Loucy (cell line): Measurements from ENCODE around the gene PCBP3.

Source experiments
- H2AFZ ChIP-seq: fragments of 200-600 bp; sonication (generic); 2 replicates; pipeline ENCODE4 v1.6.0; 2016; ENCODE audit warnings: antibody characterized with exemption, mild to moderate bottlenecking, low read length, moderate library complexity
- H3F3A ChIP-seq: fragments of 200-600 bp; 2 replicates; pipeline ENCODE4 v1.6.0; 2016; ENCODE audit warnings: antibody characterized with exemption, low read depth, mild to moderate bottlenecking
- H3K27me3 ChIP-seq: fragments of 200-600 bp; sonication (generic); 2 replicates; pipeline ENCODE4 v1.6.1; 2014; ENCODE audit warnings: low read length, mild to moderate bottlenecking; ENCODE audit not compliant: insufficient read depth, poor library complexity, severe bottlenecking
- H3K36me3 ChIP-seq: fragments of 200-600 bp; sonication (generic); 2 replicates; pipeline ENCODE4 v1.6.1; 2016; ENCODE audit warnings: low read length; ENCODE audit not compliant: insufficient read depth
- H3K4me1 ChIP-seq: fragments of 200-600 bp; sonication (generic); 2 replicates; pipeline ENCODE4 v1.5.1; 2014; ENCODE audit warnings: low read length, mild to moderate bottlenecking; ENCODE audit not compliant: insufficient read depth, poor library complexity, severe bottlenecking
- H3K4me2 ChIP-seq: fragments of 200-600 bp; sonication (generic); 2 replicates; pipeline ENCODE4 v1.6.0; 2014; ENCODE audit warnings: antibody characterized with exemption, low read length, low read depth, mild to moderate bottlenecking; ENCODE audit not compliant: poor library complexity, severe bottlenecking
- H3K4me3 ChIP-seq: fragments of 200-600 bp; sonication (generic); 2 replicates; pipeline ENCODE4 v1.5.1; 2014; ENCODE audit warnings: low read length, mild to moderate bottlenecking, mixed read lengths; ENCODE audit not compliant: poor library complexity, severe bottlenecking
- H3K79me2 ChIP-seq: fragments of 200-600 bp; sonication (generic); 2 replicates; pipeline ENCODE4 v1.6.1; 2014; ENCODE audit warnings: low read length; ENCODE audit not compliant: insufficient read depth
- H3K9ac ChIP-seq: fragments of 200-600 bp; sonication (generic); 2 replicates; pipeline ENCODE4 v1.6.0; 2014; ENCODE audit warnings: mild to moderate bottlenecking, low read depth, low read length, moderate library complexity; ENCODE audit not compliant: poor library complexity, severe bottlenecking
- H3K9me2 ChIP-seq: fragments of 200-600 bp; sonication (generic); replicated peaks from 2 replicates; pipeline ENCODE4 v1.6.1; 2016; ENCODE audit warnings: low read depth, low read length, mixed read lengths
- H3K9me3 ChIP-seq: fragments of 200-600 bp; sonication (generic); 2 replicates; pipeline ENCODE4 v1.6.1; 2014; ENCODE audit warnings: mild to moderate bottlenecking, antibody characterized with exemption, low read length, low read depth; ENCODE audit not compliant: insufficient read depth
- H4K20me1 ChIP-seq: fragments of 200-600 bp; sonication (generic); 2 replicates; pipeline ENCODE4 v1.6.0; 2014; ENCODE audit warnings: antibody characterized with exemption, low read length, mild to moderate bottlenecking; ENCODE audit not compliant: insufficient read depth, poor library complexity, severe bottlenecking
- CTCF ChIP-seq: fragments of 200-600 bp; sonication (generic); conservative IDR thresholded peaks from 2 replicates; pipeline ENCODE4 v1.5.1; 2014; ENCODE audit warnings: mild to moderate bottlenecking, antibody characterized with exemption, low read length
- EZH2phosphoT487 ChIP-seq: fragments of 200-600 bp; IDR thresholded peaks from 2 replicates; pipeline ENCODE4 v1.6.1; 2018; ENCODE audit warnings: antibody characterized with exemption, mild to moderate bottlenecking, moderate library complexity, borderline replicate concordance

PCBP3 gene

GRCh38 chr21:45723049-45723958 is 79.8 kb downstream of the PCBP3 start:
- Histone ChIP-seq H3K4me1 (no peaks in the 10 kb centered on the region), H3F3A (no peaks in the 10 kb centered on the region), H3K36me3 (no peaks in the 10 kb centered on the region), H3K9me3 (no peaks in the 10 kb centered on the region), H3K79me2 (no peaks in the 10 kb centered on the region), H3K9ac (no peak overlapping the region), H3K27me3 (no peaks in the 10 kb centered on the region), H3K4me2 (no peak overlapping the region), H4K20me1 (no peaks in the 10 kb centered on the region), H3K4me3 (no peak overlapping the region), H2AFZ (no peak overlapping the region), H3K9me2 (no peaks in the 10 kb centered on the region)
- no peak for TF ChIP-seq CTCF
- no peak for TF ChIP-seq EZH2phosphoT487

- H3K9ac ChIP-seq, result no peak overlapping the region
- H3K9me3 ChIP-seq, result no peaks in the 10 kb centered on the region
- no peaks in the 10 kb centered on the region for H3K4me1 ChIP-seq
- H3K36me3 ChIP-seq, result no peaks in the 10 kb centered on the region
- no peak overlapping the region for H3K4me2 ChIP-seq
- no peak overlapping the region for H2AFZ ChIP-seq
- no peaks in the 10 kb centered on the region for H3K79me2 ChIP-seq
- TF ChIP-seq EZH2phosphoT487 (no peak), CTCF (no peak)
- no peaks in the 10 kb centered on the region for H3K27me3 ChIP-seq
- H4K20me1 ChIP-seq, result no peaks in the 10 kb centered on the region
- H3K4me3 ChIP-seq, result no peak overlapping the region
- H3F3A ChIP-seq, result no peaks in the 10 kb centered on the region
- no peaks in the 10 kb centered on the region for H3K9me2 ChIP-seq
These were observed 80.9 kb downstream of the PCBP3 start for GRCh38 chr21:45724345-45724961.

GRCh38 chr21:45724994-45725843 is 81.7 kb downstream of the PCBP3 start:
- TF ChIP-seq CTCF (no peak), EZH2phosphoT487 (no peak)
- Histone ChIP-seq H3K4me2 (no peak overlapping the region), H3K27me3 (no peaks in the 10 kb centered on the region), H2AFZ (no peak overlapping the region), H3K36me3 (no peaks in the 10 kb centered on the region), H3K9me3 (no peaks in the 10 kb centered on the region), H3K9me2 (no peaks in the 10 kb centered on the region), H3K9ac (no peak overlapping the region), H3K79me2 (no peaks in the 10 kb centered on the region), H3K4me1 (no peaks in the 10 kb centered on the region), H3K4me3 (no peak overlapping the region), H3F3A (no peaks in the 10 kb centered on the region), H4K20me1 (no peaks in the 10 kb centered on the region)
